HT-29 (cell line): Measurements from ENCODE around the gene ALAS1. TPM values are rescaled to one million over a fixed set of nuclear protein-coding genes. Genes with fewer than 3 reads are reported as not detected.

Source experiments
- DNase-seq: peaks from one replicate; pipeline ENCODE4 v3.0.0-alpha.2; 2015; ENCODE audit warnings: low spot score
- total RNA-seq: library from RNA; depleted of rRNA; stranded (reverse); fragments of >200 nt; shearing (Covaris generic); gene quantifications from 2 replicates; pipeline ENCODE4 v1.2.3, GENCODE V29; 2014

ALAS1 gene
- total RNA-seq, 1 experiment from 2014 or later: 31.5 TPM

DNA sequence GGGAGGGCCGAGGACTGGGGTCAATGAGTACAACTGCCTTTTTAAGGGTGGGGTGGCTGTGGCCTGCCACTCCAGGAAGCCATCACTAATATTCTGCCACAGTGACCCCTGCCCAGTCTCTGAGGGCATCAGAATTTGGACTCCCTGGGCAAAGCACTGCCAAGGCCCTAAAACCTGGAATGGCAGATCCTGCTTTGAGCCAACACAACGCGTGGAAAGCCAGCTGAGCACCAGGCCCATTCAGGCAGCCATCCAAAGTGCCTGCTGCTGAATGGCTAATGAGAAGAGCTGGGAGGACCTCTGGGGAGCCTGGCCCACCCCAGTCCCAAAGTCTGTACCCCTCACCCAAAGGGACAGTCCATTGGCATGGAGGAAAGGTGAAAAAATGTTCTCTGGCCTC lies 36.0 kb downstream of the ALAS1 start:
- DNase-seq: no peak

DNA sequence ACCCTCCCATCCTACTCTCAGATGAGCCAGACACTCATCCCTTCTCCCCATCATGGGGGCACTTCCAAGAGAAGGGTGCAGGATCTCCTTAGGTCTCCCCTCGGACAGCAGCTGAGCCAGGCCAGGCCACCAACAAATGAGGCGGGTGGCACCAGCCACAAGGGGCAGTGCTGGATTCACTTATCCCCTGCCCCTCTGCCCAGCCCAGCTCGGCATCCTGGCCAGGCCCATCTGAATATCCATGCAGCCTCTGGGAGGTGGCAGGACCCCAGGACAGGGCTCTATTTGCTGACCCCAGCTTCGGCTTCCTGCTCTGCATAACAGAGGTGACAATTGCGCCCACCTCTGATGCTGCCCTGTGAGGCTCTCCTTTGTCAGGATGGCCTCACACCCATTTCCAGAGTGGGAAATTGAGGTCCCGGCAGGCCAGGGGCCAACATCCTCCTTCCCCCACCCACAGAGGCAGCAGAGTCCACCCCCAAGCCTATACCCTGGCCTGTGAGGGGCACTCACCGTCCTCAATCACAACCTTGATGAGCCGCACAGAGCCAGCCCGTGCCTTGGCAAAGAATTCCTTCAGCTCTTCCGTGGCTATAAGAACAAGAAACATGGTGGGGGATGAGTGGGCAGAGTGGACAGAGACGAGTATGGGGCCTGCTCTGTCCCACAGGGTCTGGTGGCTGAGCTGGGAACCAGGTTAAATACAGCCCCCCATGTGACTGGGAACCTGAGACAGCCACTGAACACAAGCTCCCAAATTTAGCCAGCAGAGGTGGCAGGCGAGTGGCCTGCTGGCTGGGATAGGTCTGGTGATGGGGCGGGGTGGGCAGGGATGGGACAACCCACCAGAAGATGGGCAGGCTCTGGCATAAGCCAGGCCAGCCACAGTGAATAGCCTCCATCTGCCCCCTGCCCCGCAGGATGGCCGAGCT lies 36.8 kb downstream of the ALAS1 start:
- no peak for DNase-seq

DNA sequence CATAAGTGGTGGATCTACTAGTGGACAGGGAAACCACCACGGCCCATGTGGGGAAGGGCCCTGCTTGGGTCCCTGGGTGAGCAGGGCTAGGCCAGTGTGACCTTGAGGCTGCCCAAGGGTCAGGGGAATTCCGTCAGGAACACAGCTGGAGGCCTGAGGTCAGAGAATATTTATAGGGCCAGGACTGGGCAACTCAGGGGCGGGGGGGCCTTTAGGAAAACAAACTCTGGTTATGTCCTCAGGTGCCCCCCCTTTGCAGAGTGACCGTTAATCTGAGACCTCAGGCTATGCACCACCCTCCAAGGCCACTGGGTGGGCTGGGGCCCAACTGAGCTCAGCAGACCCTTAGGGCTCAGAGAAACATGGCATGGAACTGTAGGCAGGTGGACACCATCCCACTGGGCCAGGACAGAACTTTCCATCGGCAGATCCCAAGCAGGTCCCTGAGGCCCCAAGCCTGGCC lies 38.5 kb downstream of the ALAS1 start:
- DNase-seq: no peak

DNA sequence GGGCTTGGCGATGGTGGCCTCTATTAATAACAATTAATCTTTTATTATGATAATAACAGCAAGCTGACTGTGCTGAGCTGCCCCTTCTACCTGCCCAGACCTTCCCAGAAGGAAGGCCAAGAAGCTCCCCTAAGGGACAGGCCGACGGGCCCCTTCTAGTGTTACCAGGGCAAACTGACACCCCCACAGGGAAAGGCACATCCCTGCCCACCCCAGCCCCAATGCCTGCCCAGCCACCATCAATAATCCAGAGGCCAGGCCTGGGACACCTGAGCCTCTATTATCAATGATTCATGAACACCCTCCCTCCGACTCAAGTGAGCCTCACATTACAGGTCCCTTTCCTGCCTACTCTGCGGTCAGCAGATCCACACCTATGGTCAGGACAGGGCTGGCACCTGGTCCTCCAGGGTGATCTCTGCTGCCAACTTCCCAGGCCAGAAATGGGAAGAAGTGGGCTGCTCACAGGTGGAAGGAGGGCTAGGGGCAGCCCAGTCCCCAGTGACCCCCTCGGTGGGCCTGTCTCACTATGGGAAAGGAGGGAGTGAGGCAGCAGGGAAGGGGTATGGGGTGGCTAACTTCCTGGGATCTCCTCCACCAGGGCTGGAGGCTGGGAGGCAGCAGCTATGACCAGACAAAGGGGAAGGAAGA lies 39.2 kb downstream of the ALAS1 start:
- no peak for DNase-seq

DNA sequence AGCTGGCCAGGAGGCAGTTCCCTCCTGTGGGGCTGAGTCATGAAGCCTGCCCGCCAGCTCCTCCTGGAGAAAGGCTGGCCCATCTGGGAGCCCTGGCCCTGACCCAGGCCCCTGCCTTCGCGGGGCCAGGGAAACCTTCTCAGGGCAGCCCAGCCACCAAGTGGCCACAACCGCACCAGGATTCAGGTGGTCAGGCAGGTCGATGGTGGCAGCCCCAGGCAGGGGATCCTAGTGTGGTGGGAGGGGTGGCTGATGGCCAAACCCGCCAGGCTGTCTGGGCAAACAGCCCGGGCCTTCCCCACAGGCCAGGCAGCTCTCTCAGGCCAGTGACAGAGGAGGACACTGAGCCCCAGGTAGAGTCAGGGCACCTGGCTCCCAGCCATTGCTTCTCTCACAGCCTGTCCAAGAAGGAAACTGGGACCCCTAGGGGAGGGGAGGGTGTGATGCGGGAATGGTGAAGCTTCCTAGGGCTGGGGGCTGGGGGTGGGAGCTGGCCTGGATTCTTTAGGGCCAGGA lies 39.8 kb downstream of the ALAS1 start:
- peak; percentile 59 for DNase-seq

DNA sequence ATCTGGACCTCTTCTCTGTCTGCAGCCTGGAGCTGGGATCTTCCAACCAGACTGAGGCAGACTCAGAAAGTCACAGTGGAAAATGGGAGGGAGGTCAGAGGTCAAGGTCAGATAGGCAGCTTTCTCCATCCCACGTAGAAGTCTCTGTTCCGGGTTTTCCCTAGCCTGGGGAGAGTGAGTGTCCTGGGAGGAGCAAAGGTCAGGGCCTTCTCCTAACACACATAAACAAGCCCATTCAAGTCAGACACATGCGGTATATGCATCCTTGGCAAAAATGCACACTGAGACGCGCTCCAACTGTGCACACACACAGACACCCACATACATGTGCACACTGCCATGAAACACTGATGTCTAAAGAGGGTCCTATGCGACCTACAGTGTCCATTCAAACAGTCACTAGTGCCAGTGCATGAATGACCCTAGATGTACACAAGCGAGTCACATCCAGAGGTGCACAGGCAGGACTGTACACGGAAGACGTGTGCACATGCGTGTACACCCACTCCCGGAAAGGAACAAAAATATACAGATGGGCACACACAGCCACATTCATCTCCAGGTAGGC lies 40.3 kb downstream of the ALAS1 start:
- DNase-seq: peak; percentile 31

DNA sequence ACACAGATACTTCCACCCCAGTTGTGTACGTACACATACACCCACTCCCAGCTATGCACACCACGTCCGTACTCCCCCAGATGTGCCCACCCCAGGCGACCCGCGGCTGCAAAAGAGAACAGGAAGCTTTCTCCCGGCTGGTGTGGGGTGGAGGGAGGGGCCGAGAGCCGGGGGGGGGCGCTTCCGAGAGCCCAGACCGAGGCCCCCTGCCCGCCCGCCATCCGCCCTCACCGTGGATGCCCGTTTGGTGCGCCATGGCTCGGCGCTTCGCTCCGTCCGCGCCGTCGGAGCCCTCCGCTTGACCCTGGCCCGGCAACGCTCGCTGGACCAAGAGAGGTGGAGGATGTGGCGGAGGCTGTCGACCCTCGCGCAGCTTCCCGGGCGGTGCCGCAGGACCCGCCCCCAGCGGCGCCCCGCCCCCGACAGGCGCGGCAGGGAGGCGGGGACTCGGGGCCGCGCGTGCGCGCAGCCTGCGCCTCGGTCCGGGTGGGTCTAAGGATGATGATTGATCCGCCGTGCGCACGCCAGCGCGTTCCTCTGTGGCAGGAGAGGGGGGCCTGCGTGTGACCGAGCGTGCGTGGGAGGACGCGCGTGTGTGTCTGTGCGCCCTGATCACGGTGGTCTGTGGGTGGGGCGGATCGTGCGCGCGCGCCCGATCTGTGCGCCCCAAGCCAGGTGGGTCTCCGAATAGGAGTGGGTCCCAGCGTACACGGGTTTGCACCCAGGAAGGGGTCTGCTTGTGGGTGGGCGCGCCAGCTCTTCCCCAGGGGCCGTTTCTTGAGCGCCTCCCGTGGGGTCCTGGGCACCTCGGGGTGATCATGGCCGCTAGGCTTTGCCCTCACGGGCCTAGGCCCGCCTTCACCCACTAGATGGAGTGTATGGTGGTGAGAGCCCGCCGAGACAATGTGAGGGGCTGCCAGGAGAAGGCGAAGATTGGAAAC lies 41.1 kb downstream of the ALAS1 start, which contains the start of gene TWF2:
TSS of gene TWF2 (minus strand) at position 398 of the 941 bp plus-strand sequence. CDS start at position 256, 142 bp downstream.
- DNase-seq: peak; percentile 52

DNA sequence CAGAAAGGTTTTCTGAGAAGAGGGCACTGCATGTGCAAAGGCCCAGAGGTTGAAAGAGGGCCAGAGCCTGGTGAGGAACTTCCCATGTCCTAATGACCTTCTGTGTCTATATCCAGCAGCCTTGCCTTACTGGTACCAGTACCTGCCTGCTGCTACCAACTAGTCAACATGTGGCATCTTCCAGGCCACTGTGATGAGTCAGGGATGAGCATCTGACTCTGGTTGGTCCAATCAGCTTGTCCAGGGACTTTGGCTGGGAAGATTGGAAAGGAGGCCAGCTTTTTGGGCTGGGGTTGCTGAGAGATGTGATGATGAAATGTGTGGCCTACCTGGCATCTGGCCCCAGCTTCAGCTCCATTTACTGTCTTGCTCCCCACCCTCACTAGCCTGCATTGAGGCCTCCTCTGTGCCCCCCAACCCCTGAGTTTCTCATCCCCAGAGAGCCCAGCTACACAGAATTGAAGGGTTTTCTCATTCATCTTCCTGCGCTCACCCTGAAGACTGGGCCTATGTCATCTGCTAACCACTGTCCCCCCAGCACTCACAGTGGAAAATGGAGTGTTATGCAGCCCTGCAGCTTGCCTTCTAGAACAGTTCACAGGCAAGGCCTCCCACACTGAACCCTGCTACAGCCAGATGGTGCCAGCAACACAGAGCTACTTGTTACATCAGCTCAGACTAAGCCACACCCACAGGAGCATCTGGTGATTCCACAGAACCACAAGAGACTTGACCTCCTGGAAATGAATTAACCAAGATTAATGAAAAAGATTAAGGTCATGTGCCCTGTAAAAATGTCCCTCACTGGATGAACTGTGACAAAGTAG lies 42.3 kb downstream of the ALAS1 start:
- DNase-seq: no peak

DNA sequence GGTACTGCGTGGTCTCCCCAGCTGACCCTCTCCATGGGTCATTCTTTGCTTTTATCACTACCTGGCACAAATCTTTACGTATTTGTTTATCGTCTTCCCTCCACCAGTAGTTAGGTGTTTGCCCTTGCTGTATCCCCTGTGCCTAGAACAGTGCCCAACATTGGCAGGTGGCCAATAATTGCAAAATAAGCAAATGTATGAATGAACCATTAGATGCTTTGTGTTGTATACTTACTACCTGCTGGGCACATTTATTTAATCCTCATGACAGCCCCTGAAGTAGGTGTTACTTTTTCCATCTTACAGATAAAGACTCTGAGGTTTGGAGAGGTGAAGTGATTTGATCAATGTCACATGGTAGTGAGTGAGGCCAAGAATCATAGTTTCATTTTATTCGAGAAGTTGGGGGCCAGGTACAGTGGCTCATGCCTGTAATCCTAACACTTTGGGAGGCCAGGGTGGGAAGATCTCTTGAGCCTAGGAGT lies 43.0 kb downstream of the ALAS1 start:
- no peak for DNase-seq

DNA sequence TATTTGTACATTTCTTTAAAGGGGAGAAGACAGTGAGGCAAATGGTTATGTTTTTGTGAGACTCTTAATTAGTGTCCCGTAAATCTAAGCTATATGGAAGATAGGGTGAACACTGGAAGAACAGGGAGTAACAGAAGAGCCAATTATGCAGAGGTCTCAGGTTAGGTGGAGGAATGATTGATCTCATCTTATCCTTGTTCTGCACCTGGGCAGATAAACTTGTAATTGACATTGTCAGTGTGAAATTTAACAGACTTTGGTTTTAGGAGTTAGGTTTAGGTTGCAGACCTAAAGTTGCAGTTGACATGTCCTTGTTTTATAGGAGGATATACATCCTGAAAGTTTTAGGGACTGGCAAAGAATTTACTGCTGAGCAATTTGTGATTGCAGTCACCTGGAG lies 44.1 kb downstream of the ALAS1 start:
- no peak for DNase-seq

DNA sequence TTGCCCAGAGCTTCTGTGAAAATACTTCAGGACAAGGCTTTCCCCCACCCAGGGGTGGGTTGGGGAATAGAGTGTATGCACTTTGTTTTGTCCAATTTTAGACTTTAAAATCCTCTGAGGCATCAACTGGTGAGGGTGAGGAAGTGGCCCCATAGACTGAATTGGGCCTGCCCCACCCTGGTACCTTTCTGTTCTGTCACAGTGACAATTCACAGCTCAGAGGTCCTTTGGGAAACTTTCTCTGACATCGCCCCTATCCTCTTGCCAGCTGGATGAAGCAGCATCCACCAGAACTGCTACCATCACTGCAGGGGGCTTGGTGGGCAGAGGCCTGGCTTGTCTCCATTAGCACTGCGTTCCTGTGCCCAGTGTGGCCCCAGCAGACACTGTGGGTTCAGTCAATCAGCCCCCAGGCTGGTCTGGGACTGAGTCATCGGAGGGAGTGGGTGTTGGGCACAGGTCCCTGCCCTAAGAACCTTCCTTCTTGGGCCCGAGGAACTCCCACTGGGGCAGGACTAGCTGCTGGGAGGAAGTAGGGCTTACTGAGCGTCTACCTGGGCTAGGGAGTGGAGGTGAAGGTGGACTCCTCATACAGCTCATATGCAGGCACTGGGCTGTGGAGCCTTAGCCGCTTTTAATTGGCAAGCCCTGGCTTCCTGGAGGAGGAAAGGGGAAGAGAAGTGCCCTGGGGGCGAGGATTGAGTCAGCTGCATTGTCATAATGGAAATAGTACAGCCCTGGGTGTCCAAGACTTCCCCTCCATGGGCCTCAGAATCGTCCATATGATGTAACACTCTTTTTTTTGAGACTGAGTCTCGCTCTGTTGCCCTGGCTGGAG lies 46.0 kb downstream of the ALAS1 start:
- DNase-seq: no peak

DNA sequence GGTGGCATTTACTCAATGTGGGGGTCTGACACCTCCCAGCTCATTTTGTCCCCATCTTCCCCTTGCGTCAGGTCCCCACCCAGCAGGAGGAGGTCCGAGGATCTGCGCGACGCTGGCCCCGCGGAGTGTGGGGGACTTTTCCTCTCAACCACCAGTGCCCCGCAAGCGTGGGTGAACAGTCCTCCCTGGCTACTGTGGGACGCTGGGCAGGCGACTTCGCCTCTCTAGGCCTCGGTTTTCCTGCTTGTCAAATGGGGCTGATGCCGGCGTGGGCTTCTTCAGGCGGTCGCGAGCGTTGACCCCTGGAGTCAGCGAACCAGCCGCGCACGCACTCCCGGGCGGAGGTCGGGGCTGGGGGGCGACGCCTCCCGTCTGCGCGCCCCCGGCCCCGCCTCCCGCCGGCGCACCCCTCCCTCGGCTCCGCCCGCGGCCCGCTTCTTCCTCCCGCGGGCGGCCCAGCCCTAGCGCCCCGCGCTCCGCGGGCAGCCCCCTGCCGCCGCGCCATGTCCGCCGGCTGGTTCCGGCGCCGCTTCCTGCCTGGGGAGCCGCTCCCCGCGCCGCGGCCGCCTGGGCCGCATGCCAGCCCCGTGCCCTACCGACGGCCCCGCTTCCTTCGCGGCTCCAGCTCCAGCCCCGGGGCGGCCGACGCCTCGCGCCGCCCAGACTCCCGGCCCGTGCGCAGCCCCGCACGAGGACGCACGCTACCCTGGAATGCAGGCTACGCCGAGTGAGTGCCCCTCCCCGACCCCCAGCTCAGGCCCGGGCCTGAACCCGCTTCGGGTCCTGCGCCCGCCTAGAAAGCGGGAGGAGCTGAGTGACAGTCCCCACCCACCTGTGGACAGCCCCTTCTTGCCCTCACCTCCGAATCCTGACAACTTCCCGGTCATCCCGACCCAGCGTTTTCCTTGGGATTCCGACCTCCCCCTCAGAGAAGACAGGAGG lies 47.6 kb downstream of the ALAS1 start, which contains the start of gene PPM1M:
TSS of gene PPM1M (plus strand) at position 438 of the 942 bp plus-strand sequence. CDS start at position 504, 66 bp downstream.
- DNase-seq: peak; percentile 12

DNA sequence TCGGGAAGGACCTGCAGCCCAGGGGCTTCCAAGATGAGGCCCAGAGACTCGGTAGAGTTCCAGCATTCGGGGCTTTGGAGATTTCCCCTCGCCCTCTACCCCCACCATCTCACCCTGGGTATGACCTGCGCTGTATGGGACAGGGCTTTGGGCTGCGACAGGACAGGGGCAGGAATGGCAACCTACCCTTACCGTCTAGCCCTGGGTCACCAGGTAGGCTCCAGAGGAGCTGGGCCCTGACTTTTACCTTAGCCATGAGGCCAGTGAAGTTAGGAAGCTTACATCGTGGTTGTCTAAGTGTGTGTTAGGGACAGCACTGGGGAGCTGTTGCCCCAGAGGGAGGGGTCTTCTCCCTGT lies 48.3 kb downstream of the ALAS1 start:
- no peak for DNase-seq

DNA sequence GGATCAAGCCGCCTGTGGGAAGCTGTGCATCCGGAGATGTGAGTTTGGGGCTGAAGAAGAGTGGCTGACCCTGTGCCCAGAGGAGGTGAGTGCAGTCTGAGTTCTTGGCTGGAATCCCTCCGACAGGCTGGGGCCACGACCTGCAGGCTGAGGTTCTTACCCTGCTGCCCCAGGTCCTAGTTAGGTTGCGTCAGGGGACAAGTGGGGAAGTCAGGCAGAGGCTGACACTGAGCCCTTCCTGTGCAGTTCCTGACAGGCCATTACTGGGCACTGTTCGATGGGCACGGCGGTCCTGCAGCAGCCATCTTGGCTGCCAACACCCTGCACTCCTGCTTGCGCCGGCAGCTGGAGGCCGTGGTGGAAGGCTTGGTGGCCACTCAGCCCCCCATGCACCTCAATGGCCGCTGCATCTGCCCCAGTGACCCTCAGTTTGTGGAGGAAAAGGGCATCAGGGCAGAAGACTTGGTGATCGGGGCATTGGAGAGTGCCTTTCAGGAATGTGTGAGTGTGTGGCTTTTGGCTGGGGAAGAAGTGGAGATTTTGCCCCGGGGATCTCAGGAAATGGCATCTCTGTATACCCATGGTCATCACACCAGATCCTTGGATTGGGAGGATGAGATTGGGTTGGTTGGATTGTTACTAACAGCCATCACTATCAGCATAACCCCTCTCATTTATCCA lies 48.9 kb downstream of the ALAS1 start:
- no peak for DNase-seq

DNA sequence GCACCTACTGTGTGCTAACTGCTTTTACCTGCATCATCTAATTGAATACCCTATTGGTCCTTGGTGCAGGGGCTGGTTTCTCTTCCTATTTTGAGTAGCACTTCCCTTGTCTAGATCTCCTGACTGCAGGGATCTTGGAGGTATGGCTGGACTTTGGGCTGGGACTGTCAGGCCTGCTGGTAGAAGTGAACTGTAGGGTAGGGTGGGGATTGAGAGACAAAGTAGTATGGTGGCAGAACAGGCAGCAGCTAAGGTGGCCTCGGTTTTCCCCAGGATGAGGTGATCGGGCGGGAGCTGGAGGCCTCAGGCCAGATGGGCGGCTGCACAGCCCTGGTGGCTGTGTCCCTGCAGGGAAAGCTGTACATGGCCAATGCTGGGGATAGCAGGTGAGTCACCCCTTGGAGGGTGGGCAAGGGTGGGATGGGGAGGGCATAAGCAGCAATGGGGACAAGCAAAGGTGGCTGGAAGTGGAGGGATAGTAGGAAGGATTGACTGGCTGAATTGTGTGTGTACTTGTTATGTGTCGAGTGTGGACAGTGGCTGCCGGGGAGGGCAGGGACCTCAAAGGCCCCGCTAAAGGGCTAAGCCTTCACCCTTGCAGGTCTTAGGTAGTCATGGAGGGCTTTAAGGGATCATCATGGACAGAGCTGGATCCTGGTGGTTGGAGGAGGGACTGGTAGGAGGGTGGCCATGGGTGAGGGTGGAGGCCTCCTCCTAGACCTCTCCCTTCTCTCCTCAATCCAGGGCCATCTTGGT lies 49.6 kb downstream of the ALAS1 start:
- DNase-seq: no peak

DNA sequence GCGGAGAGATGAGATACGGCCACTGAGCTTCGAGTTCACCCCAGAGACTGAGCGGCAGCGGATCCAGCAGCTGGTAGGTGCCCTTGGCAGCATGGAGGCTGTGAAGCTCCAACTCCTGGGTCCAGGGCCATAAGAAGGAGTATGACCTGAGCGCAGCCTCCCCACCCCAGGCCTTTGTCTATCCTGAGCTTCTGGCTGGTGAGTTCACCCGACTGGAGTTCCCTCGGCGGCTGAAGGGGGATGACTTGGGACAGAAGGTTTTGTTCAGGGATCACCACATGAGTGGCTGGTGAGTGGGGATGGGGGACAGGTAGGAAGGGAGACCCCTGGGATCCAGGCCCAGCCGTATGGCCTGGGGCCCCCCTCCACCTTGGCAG lies 50.2 kb downstream of the ALAS1 start:
- DNase-seq: no peak
